Activated naive CD4-positive, alpha-beta T cell (primary cell): ENCODE measurements around the gene TFF1.

Experiments used
- DNase-seq, 4 experiments: peaks; one replicate each; lab custom pipeline; 2025; lab: John Stamatoyannopoulos, UW

Gene TFF1

DNA sequence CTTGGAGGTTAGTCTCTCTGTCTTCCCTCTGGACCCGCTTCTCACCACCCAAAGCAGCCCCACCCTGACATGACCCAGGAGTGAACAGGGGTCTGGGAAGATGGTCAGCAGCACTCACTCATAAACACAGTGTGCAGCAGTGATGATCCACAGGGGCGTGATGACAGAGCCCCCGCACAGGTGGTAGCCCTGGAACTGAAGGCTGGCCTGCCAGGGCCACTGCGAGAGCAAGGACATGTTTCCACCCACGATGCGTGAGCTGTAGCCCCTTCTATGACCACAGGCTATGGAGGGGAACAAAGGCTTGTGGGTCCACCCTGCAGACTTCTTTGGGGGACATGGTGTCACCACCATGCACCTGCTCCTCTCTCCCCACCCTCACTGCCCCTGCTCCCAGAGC, 16.6 kb upstream of the TFF1 start:
- no peak for DNase-seq

DNA sequence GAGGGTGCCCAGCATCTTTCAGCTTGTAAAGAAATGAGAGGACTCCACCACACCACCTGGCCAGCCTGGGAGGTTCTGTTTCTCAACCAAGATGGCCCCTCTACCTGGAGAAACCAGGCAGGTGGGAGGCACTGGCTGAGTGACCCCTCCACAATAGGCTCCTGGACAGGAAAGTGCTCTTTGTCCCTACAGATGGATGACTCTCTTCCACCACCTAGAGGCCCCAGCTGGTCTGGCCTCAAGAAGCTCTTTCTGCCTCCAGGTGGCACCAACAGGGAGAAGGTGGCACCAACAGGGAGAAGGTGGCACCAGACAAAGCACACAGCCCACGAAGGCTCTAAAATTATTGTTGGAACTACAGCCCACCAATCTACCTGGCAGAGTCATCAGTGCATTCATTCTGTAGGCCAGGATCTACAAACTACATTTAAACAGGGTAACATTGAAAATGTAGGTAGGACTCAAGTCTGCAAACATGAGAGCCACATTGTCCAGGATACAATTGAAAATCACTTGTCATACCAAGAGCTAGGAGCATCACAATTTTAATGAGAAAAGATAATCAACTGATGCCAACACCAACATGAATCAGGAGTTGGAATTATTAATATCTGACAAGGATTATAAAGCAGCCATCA, 15.1 kb upstream of the TFF1 start:
- DNase-seq: peak in 1 of 4 experiments; percentile 16

GRCh38 chr21:42379426-42380215, 13.3 kb upstream of the TFF1 start:
- no peak for DNase-seq

DNA sequence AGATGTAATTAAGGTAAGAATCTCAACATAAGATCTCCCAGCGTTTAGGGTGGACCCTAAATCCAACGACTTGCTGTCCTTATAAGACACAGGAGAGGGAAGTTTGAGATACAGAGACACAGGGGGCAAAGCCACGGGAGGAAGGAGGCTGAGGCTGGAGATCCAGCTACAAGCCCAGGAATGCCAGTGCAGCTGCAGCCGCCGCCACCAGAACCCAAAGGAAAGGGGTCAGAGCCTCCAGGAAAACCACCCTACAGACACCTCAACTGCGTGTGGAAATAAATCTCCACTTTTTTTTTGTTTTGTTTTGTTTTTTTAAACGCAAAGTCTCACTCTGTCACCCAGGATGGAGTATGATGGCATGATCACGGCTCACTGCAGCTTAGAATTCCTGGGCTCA, 12.1 kb upstream of the TFF1 start:
- no peak for DNase-seq

DNA sequence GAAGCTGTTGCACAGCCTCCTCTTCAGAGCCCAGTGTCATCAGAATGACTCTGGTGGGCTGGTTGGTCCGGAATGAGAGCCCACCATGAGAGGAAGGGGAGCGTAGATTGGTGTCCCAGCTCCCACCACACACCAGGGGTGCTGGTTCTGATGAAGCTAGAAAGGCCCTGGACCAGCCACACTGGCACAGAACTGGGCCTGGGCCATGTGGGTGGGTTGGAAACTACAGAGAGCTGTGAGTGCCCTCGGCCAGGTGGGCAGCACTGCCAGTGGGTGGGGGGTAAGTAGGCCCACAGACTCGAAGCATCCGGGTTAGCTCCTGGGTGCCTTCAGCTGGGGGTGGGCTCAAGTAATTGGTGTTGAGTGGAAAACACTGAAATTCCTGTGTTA, 11.6 kb upstream of the TFF1 start:
- no peak for DNase-seq

- no peak for DNase-seq
Observed at GRCh38 chr21:42377211-42377950, 11.0 kb upstream of the TFF1 start.

DNA sequence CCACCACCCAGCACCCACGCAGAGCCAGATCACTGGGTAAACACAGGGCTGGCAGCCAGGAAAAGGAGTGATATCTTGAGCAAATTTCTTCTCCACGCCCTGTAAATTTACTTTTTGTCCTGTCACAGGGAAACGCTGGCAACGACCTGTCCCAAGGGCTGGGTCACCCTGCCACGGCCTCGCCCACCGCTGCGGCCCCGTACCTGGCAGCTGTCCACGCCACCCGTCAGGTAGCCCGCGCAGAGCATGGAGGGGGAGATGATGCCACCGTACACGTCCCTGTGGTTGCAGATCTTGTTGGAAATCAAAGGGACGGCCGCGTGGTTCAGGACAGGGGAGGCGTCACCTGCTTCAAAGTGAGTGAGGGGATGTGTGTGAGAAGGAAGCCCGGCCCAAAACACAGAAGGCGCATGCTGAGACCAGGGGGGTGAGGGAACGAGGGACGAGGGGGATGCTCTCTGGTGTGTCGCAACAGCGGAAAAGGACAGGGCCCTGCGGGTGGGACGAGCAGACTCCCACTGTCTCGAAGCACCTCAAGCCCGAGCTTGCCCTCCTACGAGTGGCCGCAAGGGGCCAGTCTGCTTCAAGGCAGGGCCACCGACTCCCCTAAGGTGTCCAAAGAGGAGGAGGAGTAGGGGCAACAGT, 10.1 kb upstream of the TFF1 start:
- DNase-seq: no peak

DNA sequence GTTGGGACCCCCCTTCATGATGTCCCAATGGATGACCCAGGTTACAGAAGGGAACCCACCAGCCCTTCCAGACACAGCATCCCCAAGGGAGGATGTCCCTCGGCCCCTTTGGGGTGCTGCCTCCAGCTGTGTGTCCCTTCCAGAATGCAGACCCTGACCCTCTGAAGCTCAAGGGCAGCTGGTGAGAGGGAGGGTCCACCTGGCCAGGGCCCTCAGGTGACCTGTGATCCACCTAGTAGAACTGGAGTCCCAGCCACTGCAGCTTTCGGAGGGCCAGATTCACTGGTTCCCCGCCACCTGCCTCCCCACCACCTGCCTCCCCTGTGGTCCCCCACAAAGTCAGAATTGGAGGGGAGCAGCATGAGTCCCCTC, 9.6 kb upstream of the TFF1 start:
- no peak for DNase-seq

GRCh38 chr21:42375506-42375905, 9.2 kb upstream of the TFF1 start:
- DNase-seq: no peak

GRCh38 chr21:42374864-42375499, 8.6 kb upstream of the TFF1 start:
- DNase-seq: no peak

- no peak for DNase-seq
Observed at GRCh38 chr21:42374457-42374856, 8.1 kb upstream of the TFF1 start.

- no peak for DNase-seq
Observed at GRCh38 chr21:42373908-42374455, 7.6 kb upstream of the TFF1 start.

- DNase-seq: no peak
Observed at GRCh38 chr21:42373196-42373907, 7.0 kb upstream of the TFF1 start.

- no peak for DNase-seq
Observed at GRCh38 chr21:42370894-42371654, 4.7 kb upstream of the TFF1 start.

DNA sequence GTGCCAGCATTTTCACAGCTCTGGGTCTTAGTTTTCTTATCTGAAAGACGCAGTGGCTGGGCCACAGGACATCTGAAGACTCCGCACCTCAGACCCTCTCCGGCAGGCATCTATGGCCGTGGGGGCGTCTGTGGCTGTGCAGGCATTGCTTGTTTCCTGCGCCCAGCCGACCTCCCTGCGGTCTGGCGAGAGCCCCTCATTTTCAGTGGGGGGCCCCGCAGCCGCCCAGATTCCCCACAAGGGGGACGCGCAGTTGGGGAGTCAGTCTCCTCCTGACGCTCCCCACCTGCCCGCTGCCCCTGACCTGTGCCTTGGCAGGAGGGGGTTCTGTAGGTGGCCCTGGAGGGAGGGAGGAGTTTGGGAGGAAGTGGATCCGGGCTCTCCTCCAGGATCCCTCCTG, 3.5 kb upstream of the TFF1 start:
- DNase-seq: no peak

- DNase-seq: no peak
Observed at GRCh38 chr21:42367367-42368165, 1.2 kb upstream of the TFF1 start.

DNA sequence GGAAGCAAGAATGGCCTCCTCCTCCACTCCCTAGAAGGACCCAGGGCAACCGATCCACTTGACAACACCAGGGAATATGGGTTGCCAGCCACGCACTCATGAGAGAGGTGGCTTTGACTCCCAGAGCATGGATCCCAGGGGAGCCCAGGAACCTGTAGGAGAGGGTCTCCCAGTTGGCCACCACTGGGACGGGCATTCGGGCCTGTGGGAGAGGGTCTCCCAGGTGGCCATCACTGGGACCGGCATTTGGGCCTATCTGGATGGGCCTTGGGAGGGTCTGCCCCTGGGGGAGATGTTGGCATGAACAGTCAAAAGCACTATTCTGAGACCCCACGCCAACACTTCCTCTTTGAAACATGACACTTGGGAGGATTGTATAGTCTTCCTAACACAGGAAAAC, 565 bp downstream of the TFF1 start:
- DNase-seq: no peak

- no peak for DNase-seq
Observed at GRCh38 chr21:42364304-42364865, 1.9 kb downstream of the TFF1 start.

DNA sequence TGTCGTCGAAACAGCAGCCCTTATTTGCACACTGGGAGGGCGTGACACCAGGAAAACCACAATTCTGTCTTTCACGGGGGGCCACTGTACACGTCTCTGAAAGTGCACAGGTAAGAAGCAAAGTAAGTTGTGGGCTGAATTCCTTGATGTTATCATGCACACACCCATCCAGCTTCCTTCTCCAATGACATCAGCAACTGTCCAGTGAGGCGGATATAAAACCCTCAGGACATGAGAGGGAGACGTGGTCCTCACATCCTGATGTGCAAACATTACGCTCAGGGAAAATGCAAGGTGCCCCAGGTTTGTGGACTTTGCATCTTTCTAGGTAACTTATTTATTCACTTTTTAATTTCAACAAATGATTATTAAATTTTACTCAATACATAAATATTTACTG, 3.0 kb downstream of the TFF1 start:
- no peak for DNase-seq
